PC-9 (cell line): ENCODE results near the gene TAF6L. TPM values are rescaled to one million over a fixed set of nuclear protein-coding genes. Genes with fewer than 3 reads are reported as not detected.

Experiments
- BruUV-seq: library from RNA; stranded (reverse); fragments of 400-500 nt; replicated peaks from 2 replicates; lab custom pipeline; 2021; lab: Mats Ljungman, UMichigan
- CTCF ChIA-PET: fragments of 300-600 bp; sonication (Branson Sonifier 250); formaldehyde crosslinking; loops from one replicate; lab custom pipeline; 2022; ENCODE audit warnings: antibody characterized with exemption; lab: Charles Lee
- POLR2A ChIA-PET: fragments of 300-600 bp; sonication (Branson Sonifier 250); formaldehyde crosslinking; loops from one replicate; lab custom pipeline; 2022; ENCODE audit warnings: antibody characterized with exemption; ENCODE audit not compliant: unreplicated experiment; lab: Charles Lee
- DNase-seq, 2 experiments: peaks; one replicate each; pipeline versions ENCODE4 v3.0.0 to v3.0.0-alpha.2; 2015 to 2022; ENCODE audit warnings: mixed read lengths in 1 of 2
- H2AFZ ChIP-seq: fragments of 200-600 bp; sonication (generic); 2 replicates; pipeline ENCODE4 v1.8.1; 2017; ENCODE audit warnings: antibody characterized with exemption
- H3F3A ChIP-seq: fragments of 200-600 bp; sonication (generic); 2 replicates; pipeline ENCODE4 v1.8.1; 2017; ENCODE audit warnings: antibody characterized with exemption, mild to moderate bottlenecking, low read depth; ENCODE audit not compliant: insufficient read depth
- H3K27ac ChIP-seq: fragments of 200-600 bp; sonication (generic); 2 replicates; pipeline ENCODE4 v1.6.1; 2016; ENCODE audit warnings: mixed run types
- H3K27me3 ChIP-seq: fragments of 200-600 bp; sonication (generic); 2 replicates; pipeline ENCODE4 v1.6.1; 2016; ENCODE audit warnings: low read depth, mixed run types; ENCODE audit not compliant: insufficient read depth
- H3K36me3 ChIP-seq: fragments of 200-600 bp; sonication (generic); 2 replicates; pipeline ENCODE4 v1.6.1; 2016; ENCODE audit warnings: low read depth, mixed run types
- H3K4me1 ChIP-seq: fragments of 200-600 bp; sonication (generic); replicated peaks from 2 replicates; pipeline ENCODE4 v1.6.1; 2016; ENCODE audit warnings: mixed run types; ENCODE audit not compliant: insufficient read depth
- H3K4me2 ChIP-seq: fragments of 200-600 bp; sonication (generic); 2 replicates; pipeline ENCODE4 v1.6.1; 2017; ENCODE audit warnings: mixed run types
- H3K4me3 ChIP-seq: fragments of 200-600 bp; sonication (generic); 2 replicates; pipeline ENCODE4 v1.6.1; 2016; ENCODE audit warnings: mixed run types
- H3K79me2 ChIP-seq: fragments of 200-600 bp; sonication (generic); 2 replicates; pipeline ENCODE4 v1.6.1; 2017; ENCODE audit warnings: low read depth, mixed run types
- H3K9me2 ChIP-seq: fragments of 200-600 bp; sonication (generic); 2 replicates; pipeline ENCODE4 v1.8.1; 2017; ENCODE audit warnings: mild to moderate bottlenecking; ENCODE audit not compliant: insufficient read depth
- H3K9me3 ChIP-seq: fragments of 200-600 bp; sonication (generic); 2 replicates; pipeline ENCODE4 v1.8.1; 2016; ENCODE audit warnings: low read depth; ENCODE audit not compliant: insufficient read depth
- H4K20me1 ChIP-seq: fragments of 200-600 bp; sonication (generic); 2 replicates; pipeline ENCODE4 v1.8.1; 2017; ENCODE audit not compliant: insufficient read depth
- CTCF ChIP-seq: fragments of 200-600 bp; sonication (generic); conservative IDR thresholded peaks from 2 replicates; pipeline ENCODE4 v1.6.1; 2017; ENCODE audit warnings: mixed run types, antibody characterized with exemption, mild to moderate bottlenecking, moderate library complexity
- EZH2 ChIP-seq: fragments of 200-600 bp; sonication (generic); IDR thresholded peaks from 2 replicates; pipeline ENCODE4 v1.8.0; 2017; ENCODE audit warnings: antibody characterized with exemption, low read depth
- intact Hi-C: fragments of 100-400 bp; cut with micrococcal nuclease; formaldehyde crosslinking; loops from one replicate; pipeline ENCODE4 v1.10.0; 2022; ENCODE audit not compliant: unreplicated experiment
- total RNA-seq: library from RNA; stranded (reverse); gene quantifications from 2 replicates; pipeline ENCODE4 v1.2.3, GENCODE V29; 2021

Gene TAF6L
- total RNA-seq, 1 experiment from 2014 or later: 31.2 TPM

DNA sequence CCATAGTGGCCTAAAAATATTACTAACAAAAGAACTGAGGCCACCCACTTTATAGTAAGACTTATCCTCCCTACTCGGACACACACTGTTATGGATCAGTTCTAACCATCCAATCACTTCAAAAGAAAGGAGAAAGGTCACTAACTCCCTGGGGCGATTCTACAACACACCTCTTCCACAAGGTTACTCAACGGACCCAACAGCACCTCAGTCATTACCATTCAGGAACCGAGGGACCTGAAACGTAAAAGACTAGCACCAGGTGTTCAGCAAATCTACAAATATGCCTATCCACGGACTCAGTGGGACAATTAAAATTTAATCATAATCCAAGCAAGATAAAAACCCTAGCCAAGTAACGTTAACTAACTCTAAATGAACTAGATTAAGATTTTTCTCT is 45.5 kb upstream of the TAF6L start:
- TSS peak; percentile 30 for BruUV-seq
- H4K20me1 ChIP-seq: peaks cover 40% of the 10 kb centered on the region
- POLR2A ChIA-PET: interaction anchor here (0.6 to 1.0 kb wide), 3 partner anchors 27 to 131 kb away, joined by 3 to 5 read pairs (median 3); partner anchors contain the start of gene WDR74
- peak overlapping the region; percentile 76 for H3K27ac ChIP-seq
- no peak overlapping the region for H2AFZ ChIP-seq
- peaks cover 26% of the 10 kb centered on the region for H3K4me1 ChIP-seq
- peaks cover 84% of the 10 kb centered on the region for H3K79me2 ChIP-seq
- no peak for DNase-seq
- H3K27me3 ChIP-seq: no peaks in the 10 kb centered on the region
- CTCF ChIA-PET: no interaction called here
- peak overlapping the region; percentile 84 for H3K4me3 ChIP-seq
- no peaks in the 10 kb centered on the region for H3K9me2 ChIP-seq
- peaks cover 62% of the 10 kb centered on the region for H3F3A ChIP-seq
- no peaks in the 10 kb centered on the region for H3K9me3 ChIP-seq
- H3K36me3 ChIP-seq: peaks cover 41% of the 10 kb centered on the region
- intact Hi-C loops: loop anchor here (2.0 to 5.0 kb wide), 7 partner anchors 53 to 157 kb away; partner anchors contain the start of genes EML3, LBHD1, ROM1 and SLC3A2
- no peak for TF ChIP-seq CTCF
- TF ChIP-seq EZH2: no peak
- H3K4me2 ChIP-seq: peak overlapping the region; percentile 97

DNA sequence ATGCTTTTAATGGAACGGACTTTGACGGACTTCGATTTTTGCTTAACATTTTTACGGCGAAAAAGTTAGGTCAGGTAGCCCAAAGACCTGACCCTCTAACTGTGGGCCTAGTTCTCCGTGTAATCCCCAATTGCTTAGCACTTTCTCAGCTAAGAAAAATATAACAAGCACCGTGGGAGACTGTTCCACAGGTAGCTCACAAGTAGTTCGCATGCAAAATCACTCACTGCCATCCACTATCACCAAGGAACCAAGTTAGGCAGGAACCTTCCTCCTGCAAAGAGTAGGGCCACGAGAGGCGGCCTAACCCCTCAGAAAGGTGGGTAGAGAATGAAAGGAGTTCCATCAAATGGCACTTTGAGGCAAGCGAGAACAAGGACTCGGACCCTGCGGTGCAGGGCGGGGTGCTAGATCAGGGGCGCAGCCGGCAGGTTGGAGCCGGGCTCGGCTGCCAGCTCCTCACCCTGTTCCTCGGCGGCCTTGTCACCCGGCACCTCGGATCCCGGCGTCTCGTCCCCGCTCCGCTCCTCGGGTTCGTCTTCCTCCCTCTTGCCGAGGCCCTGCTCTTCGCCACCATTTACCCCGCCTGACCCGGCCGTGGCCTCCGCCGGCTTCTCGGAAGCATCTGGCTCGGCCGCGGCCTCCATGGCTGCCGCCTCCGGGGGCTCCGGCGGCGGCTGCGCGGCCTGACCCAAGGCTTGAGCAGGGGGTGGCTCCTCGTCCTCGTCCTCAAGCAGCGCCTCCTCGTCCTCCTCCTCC is 44.9 kb upstream of the TAF6L start:
- ChIA-PET POLR2A (interaction anchor here (0.6 to 1.4 kb wide), 6 partner anchors 26 to 164 kb away, joined by 3 to 16 read pairs (median 4); partner anchors contain the start of genes C11orf98, CSKMT, STX5 and TEX54), CTCF (interaction anchor here (1.0 to 1.5 kb wide), 2 partner anchors 27 to 331 kb away, joined by 6 to 9 read pairs; partner anchors contain the start of gene ZBTB3)
- H4K20me1 ChIP-seq: peaks cover 40% of the 10 kb centered on the region
- intact Hi-C loops: loop anchor here (2.0 to 5.0 kb wide), 7 partner anchors 54 to 156 kb away; partner anchors contain the start of genes EML3, LBHD1, ROM1 and SLC3A2
- peak overlapping the region; percentile 84 for H3K4me3 ChIP-seq
- H3K4me1 ChIP-seq: peaks cover 26% of the 10 kb centered on the region
- no peaks in the 10 kb centered on the region for H3K27me3 ChIP-seq
- H3K4me2 ChIP-seq: peak overlapping the region; percentile 97
- no peak for TF ChIP-seq CTCF
- no peak for TF ChIP-seq EZH2
- no TSS peak for BruUV-seq
- H3F3A ChIP-seq: peaks cover 60% of the 10 kb centered on the region
- peak overlapping the region; percentile 76 for H3K27ac ChIP-seq
- no peaks in the 10 kb centered on the region for H3K9me2 ChIP-seq
- peak overlapping the region; percentile 31; the same call in 1 of the 2 replicates for H2AFZ ChIP-seq
- peaks cover 84% of the 10 kb centered on the region for H3K79me2 ChIP-seq
- peaks cover 41% of the 10 kb centered on the region for H3K36me3 ChIP-seq
- peak in 1 of 2 experiments; percentile 12 for DNase-seq
- H3K9me3 ChIP-seq: no peaks in the 10 kb centered on the region

- TF ChIP-seq CTCF (no peak), EZH2 (no peak)
- H3K4me1 ChIP-seq: peaks cover 26% of the 10 kb centered on the region
- no peak for DNase-seq
- H3K27me3 ChIP-seq: no peaks in the 10 kb centered on the region
- H3K9me2 ChIP-seq: no peaks in the 10 kb centered on the region
- no TSS peak for BruUV-seq
- H3F3A ChIP-seq: peaks cover 55% of the 10 kb centered on the region
- intact Hi-C loops: loop anchor here (2.0 to 5.0 kb wide), 7 partner anchors 55 to 155 kb away; partner anchors contain the start of genes EML3, LBHD1, ROM1 and SLC3A2
- H3K4me3 ChIP-seq: peak overlapping the region; percentile 84
- POLR2A ChIA-PET: interaction anchor here (0.5 to 1.4 kb wide), 17 partner anchors 10 to 1543 kb away, joined by 3 to 50 read pairs (median 5); partner anchors contain the start of genes B3GAT3, C11orf98, CSKMT and LBHD1
- H3K79me2 ChIP-seq: peaks cover 84% of the 10 kb centered on the region
- H3K9me3 ChIP-seq: no peaks in the 10 kb centered on the region
- H3K27ac ChIP-seq: peak overlapping the region; percentile 76
- H3K36me3 ChIP-seq: peaks cover 37% of the 10 kb centered on the region
- H2AFZ ChIP-seq: peak overlapping the region; percentile 93; the same call in 1 of the 2 replicates
- H3K4me2 ChIP-seq: peak overlapping the region; percentile 97
- peaks cover 43% of the 10 kb centered on the region for H4K20me1 ChIP-seq
- CTCF ChIA-PET: interaction anchor here (0.8 to 1.5 kb wide), 3 partner anchors 27 to 332 kb away, joined by 3 to 9 read pairs (median 6); partner anchors contain the start of gene ZBTB3
These were observed 44.4 kb upstream of the TAF6L start for GRCh38 chr11:62726915-62727164.
